Naive thymus-derived CD8-positive, alpha-beta T cell (primary cell): ENCODE measurements around the gene KITLG. TPM values are rescaled to one million over a fixed set of nuclear protein-coding genes. Genes with fewer than 3 reads are reported as not detected.
"Not testable (repeated sequence)": the region's sequence is repeated elsewhere in the genome, so short reads cannot be mapped to it uniquely, and the experiment has no call there.

Experiments used
- ATAC-seq, 2 donors: fragments of 150-1000 bp; cut with Tn5 transposase in 1 of 2; sonication (Bioruptor Pico), chemical (Tn5 transposase) in 1 of 2; 1 replicate in 1 of 2; 2 replicates in 1 of 2; pipeline ENCODE4 v1.10.0; 2021; ENCODE audit warnings: mild to moderate bottlenecking in 2 of 2, moderate library complexity in 2 of 2
- POLR2A ChIA-PET: fragments of 350-600 bp; sonication (Branson Sonifier 250); formaldehyde crosslinking; loops from one replicate; lab custom pipeline; 2021; ENCODE audit warnings: antibody characterized with exemption; lab: Charles Lee
- DNase-seq, 10 donors: peaks; one replicate each; pipeline versions ENCODE4 v3.0.0 to v3.0.0-alpha.2; 2020 to 2022
- H3K27ac Mint-ChIP-seq, 10 donors: one replicate each; pipeline ENCODE4 v1.8.0; 2020 to 2022; ENCODE audit warnings: mild to moderate bottlenecking in 10 of 10, mixed read lengths in 10 of 10, moderate library complexity in 4 of 10, inconsistent platforms in 1 of 10
- H3K27me3 Mint-ChIP-seq, 5 donors: one replicate each; pipeline ENCODE4 v1.8.0; 2021 to 2022; ENCODE audit warnings: mixed read lengths in 5 of 5
- H3K36me3 Mint-ChIP-seq, 3 donors: one replicate each; pipeline ENCODE4 v1.8.0; 2020 to 2022; ENCODE audit warnings: mixed read lengths in 3 of 3, mild to moderate bottlenecking in 2 of 3, inconsistent platforms in 1 of 3
- H3K4me1 Mint-ChIP-seq, 4 donors: one replicate each; pipeline ENCODE4 v1.8.0; 2021 to 2022; ENCODE audit warnings: mixed read lengths in 4 of 4
- H3K4me3 Mint-ChIP-seq, 10 donors: one replicate each; pipeline ENCODE4 v1.8.0; 2020 to 2022; ENCODE audit warnings: mild to moderate bottlenecking in 10 of 10, mixed read lengths in 10 of 10, moderate library complexity in 6 of 10, inconsistent platforms in 1 of 10
- H3K9me3 Mint-ChIP-seq, 9 donors: one replicate each; pipeline ENCODE4 v1.8.0; 2020 to 2022; ENCODE audit warnings: mixed read lengths in 9 of 9, mild to moderate bottlenecking in 3 of 9, inconsistent platforms in 1 of 9, moderate library complexity in 1 of 9
- polyA plus RNA-seq, 3 donors: library from polyadenylated mRNA; unstranded; fragments of 300-500 nt; fragmentation: Illumina TruSeq; gene quantifications; one replicate each; pipeline ENCODE4 v1.2.3, GENCODE V29; 2021
- total RNA-seq, 8 experiments: library from RNA in 2 of 8; stranded (reverse) in 2 of 8; gene quantifications; one replicate each; pipeline ENCODE4 v1.2.3 and lab custom pipeline; 2021 to 2026

KITLG gene
- total and polyA plus RNA-seq, 5 experiments from 2014 or later: 0.33 TPM; not detected in 4

DNA sequence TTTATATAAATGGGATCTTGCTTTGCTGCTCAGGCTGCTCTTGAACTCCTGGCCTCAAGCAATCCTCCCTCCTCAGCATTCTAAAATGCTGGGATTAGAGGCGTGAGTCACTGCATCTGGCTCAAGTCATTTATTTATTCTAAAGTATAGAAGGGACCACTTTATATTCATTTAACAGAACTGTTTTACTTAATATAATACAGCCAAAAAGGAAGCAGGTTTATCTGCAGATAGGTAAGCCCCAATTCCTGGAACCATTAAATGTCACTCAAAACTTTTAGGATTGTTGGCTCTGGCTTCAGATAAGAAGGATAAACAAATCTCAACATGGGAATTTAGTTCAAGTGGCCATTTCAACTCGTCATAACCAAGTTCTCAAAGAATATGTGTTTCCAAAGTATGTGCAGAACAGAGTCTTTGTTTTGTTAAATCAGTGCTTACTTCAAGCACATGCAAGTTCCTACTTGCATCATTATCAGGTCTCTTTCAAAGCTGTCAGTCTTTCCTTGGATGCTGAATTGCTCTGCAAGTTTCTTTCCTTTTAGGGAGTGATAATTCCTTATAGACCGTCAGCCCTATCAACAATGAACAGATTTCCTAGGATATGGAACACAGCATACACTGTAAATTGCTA, 60.4 kb downstream of the KITLG start:
- no peaks in the 10 kb centered on the region for H3K36me3 Mint-ChIP-seq
- H3K4me3 Mint-ChIP-seq: no peak overlapping the region
- POLR2A ChIA-PET: no interaction called here

DNA sequence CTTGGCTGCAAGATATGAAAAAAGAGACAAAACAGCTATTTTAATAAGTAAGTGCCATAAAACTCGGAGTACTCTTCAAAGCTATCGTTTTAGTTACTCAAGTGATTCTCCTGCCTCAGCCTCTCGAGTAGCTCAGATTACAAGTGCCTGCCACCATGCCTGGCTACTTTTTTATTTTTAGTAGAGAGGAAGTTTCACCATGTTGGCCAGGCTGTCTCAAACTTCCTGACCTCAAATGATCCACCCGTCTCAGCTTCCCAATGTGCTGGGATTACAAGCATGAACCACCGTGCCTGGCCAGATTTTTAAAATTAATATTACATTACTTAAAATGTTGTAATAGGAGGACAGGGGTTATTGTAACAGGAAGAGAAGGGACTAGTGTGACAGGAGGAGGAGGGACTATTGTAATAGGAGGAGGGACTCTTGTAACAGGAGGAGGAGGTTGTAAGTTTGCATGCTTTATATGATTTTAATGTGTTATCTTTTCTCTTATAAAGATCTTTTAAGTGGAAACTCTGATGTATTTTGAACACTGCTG, 61.3 kb downstream of the KITLG start:
- H3K27ac Mint-ChIP-seq: no peak overlapping the region
- no peaks in the 10 kb centered on the region for H3K36me3 Mint-ChIP-seq
- no peaks in the 10 kb centered on the region for H3K4me1 Mint-ChIP-seq
- POLR2A ChIA-PET: no interaction called here
- no peak overlapping the region for H3K4me3 Mint-ChIP-seq
- H3K27me3 Mint-ChIP-seq: no peaks in the 10 kb centered on the region
- peaks cover 0 to 3% (median 0%) of the 10 kb centered on the region in 9 donors for H3K9me3 Mint-ChIP-seq
- DNase-seq (no peak), ATAC-seq (no peak)

More for the DNA sequence above, 60.4 kb downstream of the KITLG start:
- Mint-ChIP-seq H3K27me3 (peaks cover 0 to 2% (median 0%) of the 10 kb centered on the region in 5 donors), H3K9me3 (peaks cover 0 to 5% (median 0%) of the 10 kb centered on the region in 9 donors), H3K4me1 (no peaks in the 10 kb centered on the region), H3K27ac (no peak overlapping the region)
- ATAC-seq (no peak), DNase-seq (no peak)

DNA sequence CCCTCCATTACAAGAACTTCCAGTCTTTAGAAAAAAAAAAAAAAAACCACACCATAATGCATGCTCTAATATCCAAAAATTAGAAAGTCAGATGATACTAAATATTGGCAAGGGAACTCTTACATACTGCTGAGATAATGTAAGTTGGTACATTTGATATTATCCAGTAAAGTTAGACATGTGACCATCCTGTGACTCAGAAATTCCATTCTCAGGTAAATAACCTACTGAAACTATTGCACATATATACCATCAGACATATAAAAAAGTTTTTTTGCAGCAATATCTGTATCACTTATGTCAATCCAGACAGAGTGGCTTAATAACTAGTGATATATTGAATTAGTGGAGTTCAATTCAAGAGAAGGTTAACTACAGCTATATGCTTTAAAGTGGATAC, 63.5 kb downstream of the KITLG start:
- no peaks in the 10 kb centered on the region for H3K27me3 Mint-ChIP-seq
- POLR2A ChIA-PET: no interaction called here
- DNase-seq (no peak), ATAC-seq (no peak)
- no peak overlapping the region for H3K4me3 Mint-ChIP-seq
- H3K4me1 Mint-ChIP-seq: no peaks in the 10 kb centered on the region
- no peak overlapping the region for H3K27ac Mint-ChIP-seq
- H3K36me3 Mint-ChIP-seq: no peaks in the 10 kb centered on the region
- peaks cover 0 to 3% (median 0%) of the 10 kb centered on the region in 9 donors for H3K9me3 Mint-ChIP-seq

DNA sequence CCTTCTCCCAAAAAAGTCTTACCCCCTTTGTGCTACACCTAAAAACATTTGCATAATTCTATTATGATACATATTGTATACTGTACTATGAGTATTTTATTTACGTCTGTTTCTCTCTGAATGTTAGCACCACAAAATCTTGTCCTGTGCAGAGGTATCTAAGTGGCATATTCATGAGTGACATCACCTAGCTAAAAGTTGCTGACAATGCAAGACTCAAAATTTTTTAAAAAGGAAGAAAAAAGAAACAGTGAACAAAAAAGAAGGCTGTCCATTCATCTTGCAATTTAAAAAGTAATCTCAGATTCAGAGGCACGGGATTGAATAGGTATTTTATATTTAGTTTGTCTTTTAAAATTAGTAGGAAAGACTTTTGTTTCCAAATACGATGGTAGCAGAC, 69.4 kb downstream of the KITLG start:
- H3K9me3 Mint-ChIP-seq: no peaks in the 10 kb centered on the region
- no peak for ATAC-seq
- POLR2A ChIA-PET: no interaction called here
- DNase-seq: no peak
- no peaks in the 10 kb centered on the region for H3K36me3 Mint-ChIP-seq
- no peaks in the 10 kb centered on the region for H3K4me1 Mint-ChIP-seq
- H3K27me3 Mint-ChIP-seq: no peaks in the 10 kb centered on the region
- no peak overlapping the region for H3K4me3 Mint-ChIP-seq
- H3K27ac Mint-ChIP-seq: no peak overlapping the region

DNA sequence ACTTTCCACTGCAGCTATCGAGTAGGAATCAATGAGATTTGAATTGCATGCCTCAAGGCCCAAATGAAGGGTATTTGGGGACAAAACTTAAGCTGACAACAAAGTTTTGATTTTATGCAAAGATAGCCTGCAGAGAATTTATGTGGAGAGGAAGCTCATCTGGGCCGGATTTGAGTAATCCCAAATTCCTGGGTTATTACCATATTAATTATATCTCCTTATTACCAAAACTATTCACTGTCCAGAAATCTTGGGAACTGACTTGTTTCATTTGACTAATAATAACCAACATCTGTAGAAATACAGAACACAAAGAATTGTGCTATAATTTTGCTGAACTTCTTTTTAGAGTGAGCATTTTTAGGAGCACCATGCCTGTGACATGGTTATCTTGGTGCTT, 70.4 kb downstream of the KITLG start:
- H3K27me3 Mint-ChIP-seq: no peaks in the 10 kb centered on the region
- POLR2A ChIA-PET: no interaction called here

DNA sequence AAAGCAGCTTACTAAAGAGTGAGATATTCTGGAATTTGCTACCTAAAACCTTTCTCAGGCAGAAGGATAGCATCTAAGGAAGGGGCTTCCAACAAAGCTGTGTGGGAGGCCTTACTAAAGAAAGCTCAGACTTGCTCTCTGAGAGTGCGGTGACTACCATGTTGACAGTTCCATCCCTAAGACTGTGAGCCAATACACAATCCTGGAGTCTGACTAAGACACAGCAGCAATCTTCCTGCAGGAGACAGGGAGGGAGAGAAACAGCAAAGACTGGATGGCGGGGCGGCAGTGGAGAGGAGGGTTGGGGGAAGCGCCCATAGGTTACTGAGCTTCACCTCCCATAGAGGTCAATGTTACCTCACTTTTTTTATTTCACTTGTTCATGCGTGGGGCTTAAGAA, 70.9 kb downstream of the KITLG start:
- Mint-ChIP-seq H3K4me3 (no peak overlapping the region), H3K27ac (no peak overlapping the region), H3K36me3 (no peaks in the 10 kb centered on the region), H3K9me3 (no peaks in the 10 kb centered on the region), H3K4me1 (no peaks in the 10 kb centered on the region), H3K27me3 (no peaks in the 10 kb centered on the region)
- no peak for DNase-seq
- ATAC-seq: no peak
- POLR2A ChIA-PET: no interaction called here

More for the DNA sequence above, 70.4 kb downstream of the KITLG start:
- no peak overlapping the region for H3K4me3 Mint-ChIP-seq
- H3K36me3 Mint-ChIP-seq: no peaks in the 10 kb centered on the region
- H3K4me1 Mint-ChIP-seq: no peaks in the 10 kb centered on the region
- H3K27ac Mint-ChIP-seq: no peak overlapping the region
- no peaks in the 10 kb centered on the region for H3K9me3 Mint-ChIP-seq
- DNase-seq (no peak), ATAC-seq (no peak)

DNA sequence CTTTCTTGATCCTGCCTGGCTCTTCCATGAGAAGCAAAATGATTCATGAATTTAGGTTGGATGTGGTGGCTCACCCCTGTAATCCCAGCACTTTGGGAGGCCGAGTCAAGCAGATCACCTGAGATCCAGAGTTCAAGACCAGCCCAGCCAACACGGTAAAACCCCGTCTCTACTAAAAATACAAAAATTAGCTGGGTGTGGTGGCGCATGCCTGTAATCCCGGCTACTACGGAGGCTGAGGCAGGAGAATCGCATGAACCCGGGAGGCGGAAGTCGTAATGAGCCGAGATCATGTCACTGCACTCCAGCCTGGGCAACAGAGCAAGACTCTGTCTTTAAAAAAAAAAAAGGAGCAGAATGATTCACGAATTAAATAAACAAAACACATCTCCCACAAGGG, 72.4 kb downstream of the KITLG start:
- not testable (repeated sequence) for H3K27ac Mint-ChIP-seq, ATAC-seq

DNA sequence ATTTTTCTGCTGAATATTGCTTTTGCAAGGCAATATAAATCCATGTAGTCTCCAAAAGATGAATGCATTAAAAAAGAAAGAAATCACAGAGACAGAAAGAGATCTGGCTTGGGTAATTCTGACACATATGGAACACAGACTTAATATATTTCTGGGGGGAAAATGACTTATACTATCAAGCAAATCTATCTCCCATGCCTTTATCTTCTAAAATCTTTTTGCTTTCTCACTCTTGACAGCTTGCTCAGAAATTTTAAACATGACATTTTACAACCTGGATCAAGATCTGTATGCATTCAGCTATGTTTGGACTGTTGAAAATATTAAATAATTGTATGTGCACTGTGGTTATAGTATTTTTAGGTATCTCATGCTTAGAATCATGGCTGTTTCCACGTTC, 73.0 kb downstream of the KITLG start:
- POLR2A ChIA-PET: no interaction called here
- DNase-seq (no peak), ATAC-seq (no peak)
- Mint-ChIP-seq H3K27ac (no peak overlapping the region), H3K9me3 (peaks cover 0 to 6% (median 0%) of the 10 kb centered on the region in 9 donors), H3K36me3 (no peaks in the 10 kb centered on the region), H3K4me1 (no peaks in the 10 kb centered on the region), H3K4me3 (no peak overlapping the region), H3K27me3 (no peaks in the 10 kb centered on the region)

More for the DNA sequence above, 72.4 kb downstream of the KITLG start:
- H3K27me3 Mint-ChIP-seq, H3K9me3 Mint-ChIP-seq, H3K4me3 Mint-ChIP-seq, DNase-seq, H3K36me3 Mint-ChIP-seq, POLR2A ChIA-PET, H3K4me1 Mint-ChIP-seq: not testable (repeated sequence)

DNA sequence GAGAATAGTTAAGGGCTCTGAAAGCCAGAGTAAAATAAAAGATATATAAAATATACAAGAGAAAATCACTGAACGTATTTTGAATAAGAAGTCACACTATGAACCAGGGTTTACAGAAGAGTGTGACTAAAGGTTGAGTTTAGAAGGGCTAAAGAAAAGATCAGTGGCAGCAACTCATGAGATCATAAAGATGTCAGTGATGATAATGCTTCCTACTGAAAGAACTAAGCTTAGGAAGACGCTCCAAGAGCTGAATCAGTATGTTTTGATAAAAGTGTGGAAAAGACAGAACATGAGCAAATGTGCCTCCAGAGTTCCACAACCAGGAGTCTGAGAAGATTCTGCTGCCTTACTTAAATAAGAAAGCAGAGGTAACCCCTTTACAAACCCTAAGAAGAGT, 74.6 kb downstream of the KITLG start:
- POLR2A ChIA-PET: no interaction called here
- peaks cover 0 to 6% (median 0%) of the 10 kb centered on the region in 9 donors for H3K9me3 Mint-ChIP-seq
- no peaks in the 10 kb centered on the region for H3K27me3 Mint-ChIP-seq
- H3K27ac Mint-ChIP-seq: no peak overlapping the region
- no peaks in the 10 kb centered on the region for H3K36me3 Mint-ChIP-seq
- DNase-seq (no peak), ATAC-seq (no peak)
- no peaks in the 10 kb centered on the region for H3K4me1 Mint-ChIP-seq
- H3K4me3 Mint-ChIP-seq: no peak overlapping the region

DNA sequence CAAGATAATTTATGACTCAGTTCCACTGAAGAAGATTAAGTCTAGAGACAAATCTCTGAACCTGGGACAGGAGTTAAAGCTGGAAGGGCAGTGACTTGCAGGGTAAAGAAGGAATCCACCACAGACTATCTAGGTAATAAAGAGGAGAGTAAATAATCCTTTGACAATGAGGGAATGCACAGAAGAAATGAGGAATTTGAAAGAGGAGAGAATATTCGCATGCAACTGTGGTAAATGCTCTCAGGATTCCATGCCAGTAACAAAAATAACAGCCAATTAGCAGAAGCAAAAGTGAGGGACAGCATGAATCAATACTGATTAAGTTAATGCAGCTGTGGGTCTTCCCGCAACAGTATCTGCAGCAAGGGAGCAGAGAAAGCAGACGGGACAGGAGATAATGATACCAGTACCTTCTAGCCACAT, 77.0 kb downstream of the KITLG start:
- DNase-seq (no peak), ATAC-seq (no peak)
- POLR2A ChIA-PET: no interaction called here
- H3K4me1 Mint-ChIP-seq: no peaks in the 10 kb centered on the region
- H3K4me3 Mint-ChIP-seq: no peak overlapping the region
- no peaks in the 10 kb centered on the region for H3K27me3 Mint-ChIP-seq
- peaks cover 0 to 16% (median 0%) of the 10 kb centered on the region in 9 donors for H3K9me3 Mint-ChIP-seq
- H3K27ac Mint-ChIP-seq: no peak overlapping the region
- H3K36me3 Mint-ChIP-seq: no peaks in the 10 kb centered on the region

DNA sequence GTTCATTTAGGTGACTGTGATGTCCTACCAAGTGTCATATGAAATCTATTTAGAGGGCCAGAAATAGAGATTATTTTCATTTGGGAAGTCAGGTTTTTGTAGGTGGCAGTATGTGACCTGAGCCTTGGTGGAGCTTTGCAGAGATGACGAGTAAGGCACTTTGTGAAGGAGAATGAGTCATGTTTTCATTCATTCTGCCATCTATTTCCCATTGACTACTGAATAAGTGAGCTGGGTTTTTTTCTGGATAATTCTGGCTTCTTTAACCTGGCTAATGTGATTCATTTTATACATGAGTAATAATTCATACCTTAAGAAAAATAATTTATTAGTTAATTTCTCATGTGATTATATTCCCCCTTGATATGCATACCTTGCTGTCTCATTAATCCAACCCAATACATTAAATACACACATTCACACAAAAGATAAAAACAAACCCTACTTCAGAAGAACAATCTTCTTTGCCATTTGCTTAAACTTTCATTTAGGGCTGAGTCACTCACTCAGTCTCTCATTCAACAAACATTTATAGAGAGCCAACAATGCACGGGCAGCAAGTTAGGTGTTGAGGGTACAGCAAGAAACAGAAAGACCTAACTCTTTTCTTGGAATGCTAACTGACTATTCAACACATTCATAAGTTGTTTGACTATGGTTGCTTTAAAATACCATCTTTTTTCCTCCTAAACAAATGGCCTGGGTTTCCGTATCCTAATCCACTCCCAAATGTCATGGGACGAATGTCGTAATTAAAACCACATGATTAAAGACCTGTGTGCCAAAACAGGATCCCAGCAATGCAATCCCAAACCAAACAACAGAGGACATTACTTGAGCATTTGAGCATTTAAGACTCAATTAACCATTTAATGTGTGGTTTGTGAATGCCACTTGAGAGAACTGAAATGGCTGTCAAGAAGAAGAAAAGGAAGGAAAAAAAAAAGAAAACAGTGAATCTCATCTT, 78.0 kb downstream of the KITLG start:
- no peaks in the 10 kb centered on the region for H3K4me1 Mint-ChIP-seq
- no peak for DNase-seq
- H3K36me3 Mint-ChIP-seq: no peaks in the 10 kb centered on the region
- peaks cover 0 to 19% (median 0%) of the 10 kb centered on the region in 9 donors for H3K9me3 Mint-ChIP-seq
- H3K4me3 Mint-ChIP-seq: no peak overlapping the region
- no peak for ATAC-seq
- H3K27ac Mint-ChIP-seq: no peak overlapping the region
- POLR2A ChIA-PET: no interaction called here
- H3K27me3 Mint-ChIP-seq: no peaks in the 10 kb centered on the region

DNA sequence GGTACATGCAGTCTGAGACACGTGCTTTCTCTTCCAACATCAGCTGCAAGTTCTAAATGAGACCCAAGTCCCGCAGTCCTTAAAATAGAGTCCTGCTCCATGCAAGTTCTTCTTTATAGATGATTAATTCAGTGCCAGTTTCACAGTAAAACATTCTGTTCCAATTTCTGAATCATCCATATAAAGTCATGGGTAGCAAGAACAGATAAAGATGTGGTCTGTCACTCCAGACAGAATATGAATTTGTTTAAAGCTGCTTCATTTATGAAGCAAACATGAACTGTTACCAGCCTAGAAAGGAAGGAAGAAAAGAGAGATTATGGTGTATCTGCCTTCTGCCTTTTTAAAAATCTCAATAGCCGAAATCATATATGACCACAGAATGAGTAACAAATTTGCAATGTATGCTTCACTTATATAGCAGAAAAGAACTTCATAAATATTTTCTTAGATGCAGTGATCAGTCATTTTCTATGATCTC, 83.3 kb downstream of the KITLG start:
- no peaks in the 10 kb centered on the region for H3K36me3 Mint-ChIP-seq

DNA sequence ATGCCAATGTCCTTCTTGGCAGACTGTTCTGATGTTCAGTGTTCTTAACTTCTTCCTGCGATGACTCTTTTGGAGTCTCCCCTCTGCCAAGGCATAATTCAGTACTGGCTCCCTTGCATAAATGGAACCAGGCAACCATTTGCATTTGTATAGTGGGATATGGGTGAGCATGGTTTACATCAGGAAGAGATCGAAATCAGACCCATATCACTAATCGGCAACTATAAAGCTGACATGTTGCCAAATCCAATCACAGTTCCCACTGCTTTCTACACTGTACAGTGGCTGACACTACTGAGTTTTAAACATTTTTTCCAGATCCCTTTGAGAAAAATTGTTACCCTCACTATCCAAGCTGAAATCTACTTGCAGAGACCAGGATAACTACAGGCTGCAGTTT, 83.8 kb downstream of the KITLG start:
- no peak overlapping the region for H3K4me3 Mint-ChIP-seq
- H3K27ac Mint-ChIP-seq: no peak overlapping the region
- H3K9me3 Mint-ChIP-seq: peaks cover 0 to 18% (median 0%) of the 10 kb centered on the region in 9 donors
- H3K4me1 Mint-ChIP-seq: no peaks in the 10 kb centered on the region
- ATAC-seq (no peak), DNase-seq (no peak)
- POLR2A ChIA-PET: no interaction called here
- H3K27me3 Mint-ChIP-seq: no peaks in the 10 kb centered on the region
- no peaks in the 10 kb centered on the region for H3K36me3 Mint-ChIP-seq

More for the DNA sequence above, 83.3 kb downstream of the KITLG start:
- POLR2A ChIA-PET: no interaction called here
- no peaks in the 10 kb centered on the region for H3K27me3 Mint-ChIP-seq
- H3K9me3 Mint-ChIP-seq: peaks cover 0 to 18% (median 0%) of the 10 kb centered on the region in 9 donors
- ATAC-seq (no peak), DNase-seq (no peak)
- no peaks in the 10 kb centered on the region for H3K4me1 Mint-ChIP-seq
- H3K27ac Mint-ChIP-seq: no peak overlapping the region
- H3K4me3 Mint-ChIP-seq: no peak overlapping the region
